LNCaP clone FGC (cell line): ENCODE results near the gene PPIG.

Source experiments
- DNase-seq: peaks from one replicate; pipeline ENCODE4 v3.0.0-alpha.2; 2011; ENCODE audit warnings: low read depth
- H3K4me3 ChIP-seq: 2 replicates; pipeline ENCODE4 v1.5.1; 2011; ENCODE audit warnings: mild to moderate bottlenecking, low read depth, low read length, control low read depth
- CTCF ChIP-seq: IDR thresholded peaks from 2 replicates; pipeline ENCODE4 v1.5.1; 2012; ENCODE audit warnings: mild to moderate bottlenecking; ENCODE audit not compliant: control insufficient read depth, insufficient read depth; ENCODE audit errors: extremely low read depth

PPIG gene

GRCh38 chr2:169663247-169663646, 79.1 kb downstream of the PPIG start:
- H3K4me3 ChIP-seq: no peak overlapping the region
- no peak for TF ChIP-seq CTCF
- DNase-seq: no peak

GRCh38 chr2:169664600-169664977, 80.4 kb downstream of the PPIG start:
- H3K4me3 ChIP-seq: no peak overlapping the region
- TF ChIP-seq CTCF: no peak
- DNase-seq: no peak

GRCh38 chr2:169664978-169665930, 81.1 kb downstream of the PPIG start:
- no peak overlapping the region for H3K4me3 ChIP-seq
- peak; percentile 19 for DNase-seq
- TF ChIP-seq CTCF: no peak

- H3K4me3 ChIP-seq: no peak overlapping the region
- DNase-seq: no peak
- TF ChIP-seq CTCF: no peak
These were observed 83.4 kb downstream of the PPIG start for GRCh38 chr2:169667583-169667982.

GRCh38 chr2:169670215-169670651, 86.1 kb downstream of the PPIG start:
- H3K4me3 ChIP-seq: no peak overlapping the region
- DNase-seq: no peak
- no peak for TF ChIP-seq CTCF

GRCh38 chr2:169670937-169671336, 86.8 kb downstream of the PPIG start:
- DNase-seq: no peak
- no peak overlapping the region for H3K4me3 ChIP-seq
- TF ChIP-seq CTCF: no peak

- H3K4me3 ChIP-seq: no peak overlapping the region
- TF ChIP-seq CTCF: no peak
- DNase-seq: no peak
These were observed 88.3 kb downstream of the PPIG start for GRCh38 chr2:169672406-169672805.
